AML-193 (cell line): ENCODE results near the gene KL.

ENCODE experiments used
- DNase-seq, 2 experiments: peaks; one replicate each; lab custom pipeline; 2025; lab: John Stamatoyannopoulos, UW

KL gene

GRCh38 chr13:33004511-33004910 is 11.7 kb upstream of the KL start:
- no peak for DNase-seq

DNA sequence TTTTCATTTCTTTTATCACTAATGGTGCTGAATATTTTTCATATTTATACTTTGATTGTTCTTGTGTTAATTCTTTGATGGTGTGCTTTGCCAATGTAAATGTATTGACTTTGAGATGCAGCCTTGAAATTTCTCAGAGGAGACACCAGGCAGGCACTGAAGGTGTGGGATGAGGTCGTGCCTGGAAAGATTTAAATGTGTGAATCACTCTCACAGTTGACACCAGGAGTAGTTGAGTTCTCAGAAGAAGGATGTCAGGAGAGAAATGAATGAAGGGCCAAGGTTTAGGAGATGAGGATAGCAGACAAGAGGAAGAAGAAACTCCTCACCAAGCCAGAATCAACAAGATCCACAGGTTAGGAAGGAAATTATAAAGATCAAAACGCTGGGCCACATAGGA is 10.1 kb upstream of the KL start:
- no peak for DNase-seq

GRCh38 chr13:33006638-33007037 is 9.6 kb upstream of the KL start:
- DNase-seq = no peak

GRCh38 chr13:33007237-33007636 is 9.0 kb upstream of the KL start:
- no peak for DNase-seq

DNA sequence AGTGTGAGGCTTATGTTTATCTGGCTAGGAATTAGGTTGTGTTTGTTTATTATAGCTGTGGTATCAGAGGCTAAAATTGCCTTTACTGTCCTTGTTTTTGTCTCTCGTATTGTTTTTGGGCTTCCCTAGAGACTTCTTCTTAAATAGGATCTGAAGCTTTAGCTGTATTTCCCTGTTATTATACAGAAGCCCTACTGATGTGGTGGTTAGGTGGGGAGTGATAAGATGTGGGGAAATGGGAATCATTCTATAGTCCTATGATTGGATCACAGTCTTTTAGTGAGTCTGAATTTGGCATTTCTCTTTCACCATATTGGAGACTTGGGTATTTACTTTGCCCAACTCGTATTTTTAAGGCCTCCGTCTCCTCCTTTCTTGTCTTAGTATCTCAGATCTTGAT is 8.3 kb upstream of the KL start:
- no peak for DNase-seq

DNA sequence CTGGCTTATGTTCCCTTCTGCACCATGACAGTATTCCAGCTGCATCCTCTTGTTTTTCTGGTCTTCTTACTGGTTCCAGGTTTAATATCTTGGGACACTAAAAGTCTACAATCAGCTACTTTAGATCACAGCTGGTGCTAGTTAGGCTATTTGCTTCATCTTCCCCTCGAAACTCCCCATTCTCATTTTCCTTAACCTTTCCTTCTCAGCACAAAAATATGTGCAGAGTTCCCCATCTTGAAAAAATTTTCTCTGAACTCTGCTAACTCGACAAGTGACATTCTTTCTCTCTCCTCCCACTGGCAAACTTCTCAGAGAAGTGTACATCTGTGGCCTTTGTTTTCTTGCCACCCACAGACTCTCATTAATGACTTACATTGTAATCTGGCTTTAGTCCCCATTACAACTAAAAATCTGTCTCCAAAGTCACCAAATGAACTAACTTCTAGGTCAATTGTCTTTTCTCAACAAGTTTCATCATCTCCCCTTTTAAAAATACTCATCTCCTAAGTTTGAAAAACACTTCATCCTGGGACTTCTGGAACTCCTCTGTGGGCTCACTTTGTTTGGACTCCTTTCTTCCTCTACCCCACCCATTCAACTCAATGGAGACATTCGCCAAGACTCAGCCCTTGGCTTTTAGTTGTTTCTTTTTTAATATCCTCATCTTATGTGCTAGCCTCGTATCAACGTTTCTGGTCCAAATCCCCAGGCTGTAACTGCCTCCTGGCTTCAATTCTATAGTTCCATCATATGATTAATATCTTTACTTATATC is 7.1 kb upstream of the KL start:
- DNase-seq = no peak

GRCh38 chr13:33011828-33012470 is 4.3 kb upstream of the KL start:
- no peak for DNase-seq

- no peak for DNase-seq
Observed at GRCh38 chr13:33014291-33014690, 1.9 kb upstream of the KL start.

DNA sequence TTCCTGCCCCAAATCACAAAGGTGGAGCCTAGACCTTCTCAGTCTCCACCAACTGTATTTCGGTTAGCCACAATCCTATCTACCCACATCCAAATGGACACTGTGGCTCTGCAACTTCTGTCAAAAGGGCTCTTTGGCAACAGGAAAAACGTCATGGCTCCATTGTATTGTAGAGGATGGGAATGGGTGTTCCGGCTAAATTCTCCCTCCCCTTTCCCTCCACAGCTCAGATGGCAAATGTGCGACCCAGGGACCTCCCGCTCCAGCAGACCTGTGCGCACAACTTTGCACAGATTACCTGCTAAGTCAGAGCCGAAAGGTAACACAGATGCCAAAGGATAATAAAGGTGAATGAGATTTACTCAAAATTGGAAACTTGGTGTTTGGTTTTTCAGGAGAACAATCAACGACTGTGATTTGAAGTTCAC is 968 bp upstream of the KL start:
- DNase-seq = no peak

GRCh38 chr13:33015791-33016323 is 366 bp upstream of the KL start:
- DNase-seq = no peak

- no peak for DNase-seq
Observed at GRCh38 chr13:33017323-33017929, 1.2 kb downstream of the KL start.

GRCh38 chr13:33018886-33019285 is 2.7 kb downstream of the KL start:
- no peak for DNase-seq

DNA sequence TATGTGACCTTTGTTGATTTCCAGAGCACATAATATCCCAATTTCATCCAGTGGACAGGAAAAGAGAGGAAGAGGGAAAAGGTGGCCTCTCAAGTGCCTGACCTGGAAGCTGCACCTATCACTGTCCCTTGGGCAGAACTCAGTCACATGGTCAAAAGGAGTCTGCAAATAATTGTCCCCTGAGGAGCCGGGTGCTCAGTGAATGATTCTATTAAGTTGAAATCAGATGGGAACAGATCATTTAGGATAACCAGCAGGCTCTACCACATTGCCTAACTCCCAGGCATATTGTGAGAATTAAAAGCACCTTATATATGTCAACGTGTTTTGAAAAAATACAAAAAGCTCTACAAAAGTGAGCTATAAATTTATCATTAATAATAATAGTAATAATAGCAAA is 6.8 kb downstream of the KL start:
- no peak for DNase-seq

GRCh38 chr13:33025220-33025744 is 9.1 kb downstream of the KL start:
- DNase-seq = no peak

- DNase-seq = no peak
Observed at GRCh38 chr13:33026489-33027152, 10.4 kb downstream of the KL start.

DNA sequence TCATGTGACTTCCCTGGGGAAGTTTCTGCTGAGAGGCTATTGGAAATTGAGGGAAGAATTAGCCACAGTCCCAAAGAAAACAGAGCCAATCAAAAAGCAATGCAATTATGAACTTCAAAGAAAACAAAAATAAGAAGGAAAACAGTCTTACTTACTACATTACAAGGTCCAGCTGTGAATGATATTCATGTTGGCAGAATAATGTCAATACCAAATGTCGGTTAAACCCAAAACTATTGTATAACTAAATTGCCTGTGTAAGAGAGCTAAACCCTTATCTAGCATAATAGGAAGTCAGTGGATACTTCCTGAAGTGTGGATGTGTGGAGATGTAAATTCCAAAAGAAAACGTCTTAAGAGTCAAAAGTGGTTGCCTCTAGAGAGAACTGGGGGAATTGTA is 12.4 kb downstream of the KL start:
- DNase-seq = no peak

- no peak for DNase-seq
Observed at GRCh38 chr13:33031277-33031676, 15.1 kb downstream of the KL start.

GRCh38 chr13:33032037-33032625 is 15.9 kb downstream of the KL start:
- DNase-seq = no peak

DNA sequence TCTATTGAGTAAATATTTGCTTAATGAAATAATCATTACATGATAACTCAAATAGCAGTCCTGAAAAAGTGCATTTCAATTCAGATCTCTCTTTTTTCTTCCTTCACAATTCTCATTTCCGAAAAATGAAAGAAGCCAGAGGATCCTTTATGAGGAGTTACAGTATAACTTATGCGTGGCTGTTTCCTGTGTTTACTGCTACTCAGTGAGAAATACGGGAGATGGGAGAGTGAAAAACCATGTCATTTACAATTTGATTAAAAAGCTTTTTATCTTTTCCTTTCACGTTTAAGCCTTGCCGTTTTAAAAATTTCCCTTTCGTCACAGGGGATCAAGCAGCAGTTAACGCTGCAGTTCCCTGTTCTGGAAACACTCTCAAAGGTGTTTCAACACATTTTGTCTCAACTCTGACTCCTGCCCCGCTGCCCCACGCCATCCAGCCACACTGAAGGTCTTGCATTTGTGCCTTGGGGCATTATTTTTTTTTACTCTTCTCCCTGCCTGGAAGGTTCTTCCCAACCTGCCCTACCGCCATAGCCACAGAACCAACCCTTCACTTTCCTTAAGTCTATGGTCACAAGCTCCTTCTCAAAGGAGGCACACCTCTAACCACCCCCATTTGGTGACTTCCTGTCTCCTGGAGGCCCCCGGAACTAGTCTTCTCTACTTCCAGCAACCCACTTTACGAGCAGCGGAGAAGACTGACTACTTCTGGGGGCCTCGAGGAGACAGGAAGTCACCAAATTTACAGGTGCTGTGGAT is 17.0 kb downstream of the KL start:
- no peak for DNase-seq

DNA sequence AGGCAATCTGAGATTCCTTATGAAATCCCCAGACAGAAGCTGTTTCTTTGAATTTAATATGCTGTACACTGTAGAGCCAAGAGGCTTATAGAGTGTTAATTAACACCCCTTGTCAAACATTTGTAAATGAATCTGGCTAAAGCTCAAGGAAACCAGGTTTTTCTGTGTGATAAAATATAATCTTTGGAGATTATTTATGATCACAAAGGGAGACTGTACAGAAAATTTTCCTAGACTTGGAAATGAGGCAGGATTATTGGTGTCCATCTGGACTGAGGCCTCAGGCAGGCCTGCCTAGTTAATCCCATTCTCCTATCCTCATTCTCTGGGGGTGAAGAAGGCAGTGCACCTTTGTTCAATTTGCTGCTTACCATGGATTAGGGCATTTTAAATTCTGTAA is 17.8 kb downstream of the KL start:
- DNase-seq = no peak

DNA sequence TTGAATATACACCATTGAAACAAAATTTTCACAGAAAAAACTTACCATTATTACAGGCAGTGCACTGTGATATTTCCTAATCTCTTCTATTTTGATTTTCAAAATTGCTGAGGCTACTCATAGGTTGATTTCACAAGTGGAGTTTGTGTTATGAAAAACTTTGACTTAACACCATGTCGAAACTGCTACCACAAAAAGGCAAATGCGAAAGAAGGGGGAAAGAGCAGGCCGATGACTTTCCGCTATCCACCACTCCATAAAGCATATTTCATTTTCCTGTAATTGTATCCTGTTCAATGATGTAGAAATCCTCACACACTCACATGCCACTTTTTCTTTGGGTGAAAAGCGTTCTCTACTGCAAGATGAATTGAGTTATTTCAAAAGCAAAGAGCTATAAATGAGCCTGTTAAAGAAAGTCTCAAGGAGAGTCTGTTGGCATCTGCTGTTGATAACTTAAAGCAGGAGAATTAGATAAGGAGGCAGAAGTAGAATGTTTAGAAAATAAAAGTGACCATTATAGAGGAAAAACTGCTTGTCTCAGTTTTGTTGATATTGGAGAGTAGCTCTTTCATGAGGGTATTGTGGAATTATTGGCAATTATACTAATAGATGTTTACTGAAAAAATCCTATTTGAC is 18.8 kb downstream of the KL start:
- DNase-seq = no peak
